CD14-positive monocyte (primary cell): ENCODE results near the gene PCSK4. TPM values are rescaled to one million over a fixed set of nuclear protein-coding genes. Genes with fewer than 3 reads are reported as not detected.

Source experiments
- DNase-seq, 3 donors: peaks; one replicate each; pipeline ENCODE4 v3.0.0-alpha.2; 2011 to 2022
- H2AFZ ChIP-seq: 2 replicates; pipeline ENCODE4 v1.6.0; 2012; ENCODE audit warnings: mild to moderate bottlenecking, low read depth, low read length, inconsistent platforms; ENCODE audit not compliant: insufficient read depth, poor library complexity, severe bottlenecking
- H3K27ac ChIP-seq, 2 donors: 1 replicate in 1 of 2; 2 replicates in 1 of 2; pipeline ENCODE4 v1.5.1; 2012 to 2013; ENCODE audit warnings: low read length in 2 of 2, control low read depth in 1 of 2, inconsistent platforms in 1 of 2, low read depth in 1 of 2, mild to moderate bottlenecking in 1 of 2
- H3K27me3 ChIP-seq, 2 donors: one replicate each; pipeline versions ENCODE4 v1.6.0 to v1.6.1; 2011 to 2013; ENCODE audit warnings: low read length in 2 of 2; ENCODE audit not compliant: control insufficient read depth in 2 of 2, insufficient read depth in 2 of 2
- H3K36me3 ChIP-seq, 2 donors: replicated peaks in 1 of 2; 1 replicate in 1 of 2; 2 replicates in 1 of 2; pipeline versions ENCODE4 v1.5.1 to v1.6.1; 2012 to 2013; ENCODE audit warnings: low read length in 2 of 2, control low read depth in 1 of 2, inconsistent platforms in 1 of 2, mild to moderate bottlenecking in 1 of 2; ENCODE audit not compliant: insufficient read depth in 2 of 2, control insufficient read depth in 1 of 2
- H3K4me1 ChIP-seq, 2 donors: 1 replicate in 1 of 2; 2 replicates in 1 of 2; pipeline versions ENCODE4 v1.5.1 to v1.6.1; 2012 to 2013; ENCODE audit warnings: low read length in 2 of 2, control low read depth in 1 of 2, inconsistent platforms in 1 of 2, mild to moderate bottlenecking in 1 of 2, moderate library complexity in 1 of 2; ENCODE audit not compliant: insufficient read depth in 2 of 2, control insufficient read depth in 1 of 2
- H3K4me2 ChIP-seq: replicated peaks from 2 replicates; pipeline ENCODE3; 2012; ENCODE audit warnings: low read length, moderate library complexity, mild to moderate bottlenecking; ENCODE audit not compliant: poor library complexity, severe bottlenecking; ENCODE audit errors: extremely low read depth
- H3K4me3 ChIP-seq, 3 experiments: fragments of 200-600 bp in 1 of 3; sonication (generic) in 1 of 3; replicated peaks in 1 of 3; 1 replicate in 2 of 3; 2 replicates in 1 of 3; pipeline ENCODE4 v1.5.1; 2011 to 2013; ENCODE audit warnings: low read length in 3 of 3, mild to moderate bottlenecking in 3 of 3, control low read depth in 2 of 3, low read depth in 2 of 3, inconsistent platforms in 1 of 3, moderate library complexity in 1 of 3
- H3K79me2 ChIP-seq: 2 replicates; pipeline ENCODE4 v1.6.0; 2012; ENCODE audit warnings: mild to moderate bottlenecking, control low read depth, inconsistent platforms, low read length, moderate library complexity; ENCODE audit not compliant: insufficient read depth
- H3K9ac ChIP-seq: 2 replicates; pipeline ENCODE4 v1.6.0; 2017; ENCODE audit warnings: low read length, mild to moderate bottlenecking; ENCODE audit not compliant: insufficient read depth, poor library complexity, severe bottlenecking
- H3K9me3 ChIP-seq, 2 donors: replicated peaks in 1 of 2; 1 replicate in 1 of 2; 2 replicates in 1 of 2; pipeline versions ENCODE4 v1.5.1 to v1.6.1; 2012 to 2013; ENCODE audit warnings: low read length in 2 of 2, control low read depth in 1 of 2; ENCODE audit not compliant: control insufficient read depth in 1 of 2, insufficient read depth in 1 of 2
- H4K20me1 ChIP-seq: 2 replicates; pipeline ENCODE4 v1.6.0; 2012; ENCODE audit warnings: mild to moderate bottlenecking, low read length, control low read depth, moderate library complexity; ENCODE audit not compliant: insufficient read depth
- H3K27ac Mint-ChIP-seq, 7 donors: one replicate each; pipeline ENCODE4 v1.8.0; 2020; ENCODE audit warnings: mild to moderate bottlenecking in 7 of 7, mixed read lengths in 7 of 7, moderate library complexity in 6 of 7, inconsistent platforms in 2 of 7
- H3K27me3 Mint-ChIP-seq, 3 donors: one replicate each; pipeline ENCODE4 v1.8.0; 2021 to 2022; ENCODE audit warnings: low read depth in 3 of 3, mild to moderate bottlenecking in 3 of 3, mixed read lengths in 3 of 3, moderate library complexity in 3 of 3, inconsistent platforms in 1 of 3
- H3K36me3 Mint-ChIP-seq, 2 donors: one replicate each; pipeline ENCODE4 v1.8.0; 2020; ENCODE audit warnings: mixed read lengths in 2 of 2, inconsistent platforms in 1 of 2, mild to moderate bottlenecking in 1 of 2
- H3K4me1 Mint-ChIP-seq: one replicate; pipeline ENCODE4 v1.8.0; 2020; ENCODE audit warnings: mild to moderate bottlenecking, mixed read lengths
- H3K4me3 Mint-ChIP-seq, 2 donors: one replicate each; pipeline ENCODE4 v1.8.0; 2020; ENCODE audit warnings: mild to moderate bottlenecking in 2 of 2, mixed read lengths in 2 of 2, moderate library complexity in 1 of 2
- H3K9me3 Mint-ChIP-seq, 7 donors: one replicate each; pipeline ENCODE4 v1.8.0; 2020 to 2022; ENCODE audit warnings: mixed read lengths in 7 of 7, mild to moderate bottlenecking in 6 of 7, moderate library complexity in 6 of 7, inconsistent platforms in 2 of 7
- CTCF ChIP-seq: fragments of 200-600 bp; IDR thresholded peaks from one replicate; pipeline ENCODE4 v1.8.0; 2022; ENCODE audit warnings: antibody characterized with exemption, mild to moderate bottlenecking
- WGBS: methylation state at CpG from one replicate; pipeline ENCODE4 v1.1.5; 2013; ENCODE audit warnings: missing lambda C conversion rate; ENCODE audit not compliant: insufficient coverage; 5-methylcytosine and 5-hydroxymethylcytosine counted together
- intact Hi-C, 2 donors: fragments of 100-400 bp; cut with micrococcal nuclease; formaldehyde crosslinking; loops; one replicate each; pipeline versions ENCODE4 v1.15.0 to v1.15.1; 2023
- polyA plus RNA-seq, 3 donors: library from polyadenylated mRNA; depleted of rRNA in 1 of 3; unstranded in 2 of 3; stranded (reverse) in 1 of 3; fragments of 300-500 nt in 2 of 3; fragments of >200 nt in 1 of 3; fragmentation: Illumina TruSeq in 2 of 3; gene quantifications; 1 replicate in 2 of 3; 2 replicates in 1 of 3; pipeline ENCODE4 v1.2.3, GENCODE V29; 2012 to 2021

Gene PCSK4
- polyA plus RNA-seq, 3 donors: 0.34 to 1.0 TPM; not detected in 1

GRCh38 chr19:1524972-1525325, 34.8 kb upstream of the PCSK4 start:
- no peak overlapping the region for H3K4me2 ChIP-seq
- no peaks in the 10 kb centered on the region for H4K20me1 ChIP-seq
- H3K9me3 Mint-ChIP-seq: peaks cover 0 to 7% (median 5%) of the 10 kb centered on the region in 7 donors
- intact Hi-C loops: no loop called here
- H3K79me2 ChIP-seq: no peaks in the 10 kb centered on the region
- no peak overlapping the region for H3K9ac ChIP-seq
- H3K4me3 ChIP-seq: no peak overlapping the region
- H3K27me3 ChIP-seq: peaks cover 5 to 30% of the 10 kb centered on the region in 2 donors
- H3K27me3 Mint-ChIP-seq: peaks cover 23 to 47% (median 31%) of the 10 kb centered on the region in 3 donors
- no peaks in the 10 kb centered on the region for H3K9me3 ChIP-seq
- no peak overlapping the region for H3K27ac ChIP-seq
- peak overlapping the region in 1 of 2 donors; percentile 84 for H3K4me3 Mint-ChIP-seq
- no peak overlapping the region for H2AFZ ChIP-seq
- H3K36me3 Mint-ChIP-seq: peaks cover 0 to 3% of the 10 kb centered on the region in 2 donors
- no peak for DNase-seq
- no peaks in the 10 kb centered on the region for H3K36me3 ChIP-seq
- 72% methylated on average over 13 of the region's 17 CpGs for WGBS
- H3K27ac Mint-ChIP-seq: no peak overlapping the region
- no peaks in the 10 kb centered on the region for H3K4me1 ChIP-seq
- no peak for TF ChIP-seq CTCF
- H3K4me1 Mint-ChIP-seq: peaks cover 3% of the 10 kb centered on the region

- H3K4me1 ChIP-seq: no peaks in the 10 kb centered on the region
- intact Hi-C loops: no loop called here
- Mint-ChIP-seq H3K27me3 (peaks cover 23 to 45% (median 31%) of the 10 kb centered on the region in 3 donors), H3K4me1 (peaks cover 3% of the 10 kb centered on the region), H3K27ac (no peak overlapping the region), H3K4me3 (peak overlapping the region in 1 of 2 donors; percentile 84), H3K36me3 (peaks cover 0 to 3% of the 10 kb centered on the region in 2 donors), H3K9me3 (peaks cover 0 to 7% (median 5%) of the 10 kb centered on the region in 7 donors)
- TF ChIP-seq CTCF: no peak
- no peaks in the 10 kb centered on the region for H4K20me1 ChIP-seq
- H3K9ac ChIP-seq: no peak overlapping the region
- H3K27me3 ChIP-seq: peaks cover 5 to 30% of the 10 kb centered on the region in 2 donors
- no peak overlapping the region for H3K4me2 ChIP-seq
- no peaks in the 10 kb centered on the region for H3K9me3 ChIP-seq
- no peaks in the 10 kb centered on the region for H3K79me2 ChIP-seq
- H3K27ac ChIP-seq: no peak overlapping the region
- no peaks in the 10 kb centered on the region for H3K36me3 ChIP-seq
- no peak for DNase-seq
- no peak overlapping the region for H3K4me3 ChIP-seq
- no peak overlapping the region for H2AFZ ChIP-seq
- WGBS: 15% methylated on average over 48 of the region's 49 CpGs
These were observed 34.3 kb upstream of the PCSK4 start for GRCh38 chr19:1524287-1524971.
